ENCODE data around the gene NR4A1. TPM values are rescaled to one million over a fixed set of nuclear protein-coding genes. Genes with fewer than 3 reads are reported as not detected.

The NR4A1 gene
- total RNA-seq, 4 donors from 2014 or later = 31.7 to 297 (median 135) TPM

DNA sequence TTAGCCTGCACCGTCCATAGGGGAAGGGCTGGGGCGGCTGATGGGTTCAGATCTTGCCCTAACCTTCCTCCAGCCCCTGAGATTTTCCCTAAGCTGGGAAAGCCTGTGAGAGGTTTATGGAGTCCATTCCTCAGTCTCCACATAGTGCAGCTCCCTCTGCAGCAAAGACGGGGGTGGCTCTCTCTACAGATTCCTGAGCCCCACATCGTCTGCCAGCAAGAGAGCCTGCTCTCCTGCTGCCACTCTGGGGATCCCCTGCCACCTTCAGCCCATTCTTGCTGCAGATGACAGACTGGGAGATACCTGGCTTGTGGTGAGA lies 31.4 kb downstream of the NR4A1 start:
- no peak for DNase-seq
- Histone ChIP-seq H3K9me3 (no peaks in the 10 kb centered on the region), H3K27me3 (no peaks in the 10 kb centered on the region), H3K4me3 (no peak overlapping the region), H3K4me1 (peaks cover 0 to 9% of the 10 kb centered on the region in 2 donors), H3K27ac (peak overlapping the region; percentile 71 to 72), H3K36me3 (no peaks in the 10 kb centered on the region)
- TF ChIP-seq, protein P1, sequence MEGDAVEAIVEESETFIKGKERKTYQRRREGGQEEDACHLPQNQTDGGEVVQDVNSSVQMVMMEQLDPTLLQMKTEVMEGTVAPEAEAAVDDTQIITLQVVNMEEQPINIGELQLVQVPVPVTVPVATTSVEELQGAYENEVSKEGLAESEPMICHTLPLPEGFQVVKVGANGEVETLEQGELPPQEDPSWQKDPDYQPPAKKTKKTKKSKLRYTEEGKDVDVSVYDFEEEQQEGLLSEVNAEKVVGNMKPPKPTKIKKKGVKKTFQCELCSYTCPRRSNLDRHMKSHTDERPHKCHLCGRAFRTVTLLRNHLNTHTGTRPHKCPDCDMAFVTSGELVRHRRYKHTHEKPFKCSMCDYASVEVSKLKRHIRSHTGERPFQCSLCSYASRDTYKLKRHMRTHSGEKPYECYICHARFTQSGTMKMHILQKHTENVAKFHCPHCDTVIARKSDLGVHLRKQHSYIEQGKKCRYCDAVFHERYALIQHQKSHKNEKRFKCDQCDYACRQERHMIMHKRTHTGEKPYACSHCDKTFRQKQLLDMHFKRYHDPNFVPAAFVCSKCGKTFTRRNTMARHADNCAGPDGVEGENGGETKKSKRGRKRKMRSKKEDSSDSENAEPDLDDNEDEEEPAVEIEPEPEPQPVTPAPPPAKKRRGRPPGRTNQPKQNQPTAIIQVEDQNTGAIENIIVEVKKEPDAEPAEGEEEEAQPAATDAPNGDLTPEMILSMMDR (IDR thresholded peaks at IDR 0.05) = no peak
- TF ChIP-seq POLR2A (IDR thresholded peaks at IDR 0.05) = no peak
- intact Hi-C loops (cut with DNase I; ENCODE audit: low total_unique reads) = no loop called here

DNA sequence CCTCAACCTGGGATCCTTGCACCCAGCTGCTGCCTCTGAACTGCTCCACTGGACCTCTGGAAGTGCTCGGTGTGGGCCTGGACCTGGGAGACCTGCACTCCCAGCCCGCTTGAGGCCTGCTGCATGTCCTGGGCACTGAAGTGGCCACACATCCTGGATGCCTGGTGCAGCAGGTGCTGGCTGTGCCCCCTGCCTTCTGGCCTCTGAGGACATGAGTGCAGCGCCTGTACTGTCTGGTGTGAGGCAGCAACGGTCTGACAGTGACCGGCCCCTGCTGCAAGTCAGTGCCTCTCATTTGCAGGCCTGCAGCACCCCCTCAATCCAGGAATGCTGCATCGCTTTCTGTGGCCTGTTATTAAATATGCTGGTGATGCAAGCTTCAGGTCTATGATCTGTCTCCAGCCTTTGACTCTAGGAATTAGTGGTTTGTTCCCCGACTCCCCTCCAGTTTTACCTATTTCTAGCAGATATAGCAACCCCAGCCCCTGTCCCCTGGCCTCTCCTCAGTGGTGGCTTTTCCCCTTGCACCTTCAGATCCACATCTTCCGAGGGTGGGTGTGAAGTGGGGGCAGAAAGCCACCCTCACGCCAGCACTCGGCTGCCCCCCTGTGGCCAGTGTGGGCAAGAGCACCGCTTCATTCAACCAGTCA lies 31.9 kb downstream of the NR4A1 start:
- H3K4me1 ChIP-seq = peaks cover 0 to 9% of the 10 kb centered on the region in 2 donors
- no peaks in the 10 kb centered on the region for H3K9me3 ChIP-seq
- H3K27me3 ChIP-seq = no peaks in the 10 kb centered on the region
- H3K27ac ChIP-seq = peak overlapping the region; percentile 71 to 72
- H3K4me3 ChIP-seq = no peak overlapping the region
- intact Hi-C loops (cut with DNase I; ENCODE audit: low total_unique reads) = loop anchor here (1.0 kb wide), 1 partner anchor 58 kb away; no protein-coding TSS in a partner anchor
- peak in 1 of 2 donors; percentile 69 for DNase-seq
- TF ChIP-seq, protein P1 (IDR thresholded peaks at IDR 0.05) = peak; percentile 96 to 98 (median 96)
- TF ChIP-seq POLR2A (IDR thresholded peaks at IDR 0.05) = no peak
- no peaks in the 10 kb centered on the region for H3K36me3 ChIP-seq

DNA sequence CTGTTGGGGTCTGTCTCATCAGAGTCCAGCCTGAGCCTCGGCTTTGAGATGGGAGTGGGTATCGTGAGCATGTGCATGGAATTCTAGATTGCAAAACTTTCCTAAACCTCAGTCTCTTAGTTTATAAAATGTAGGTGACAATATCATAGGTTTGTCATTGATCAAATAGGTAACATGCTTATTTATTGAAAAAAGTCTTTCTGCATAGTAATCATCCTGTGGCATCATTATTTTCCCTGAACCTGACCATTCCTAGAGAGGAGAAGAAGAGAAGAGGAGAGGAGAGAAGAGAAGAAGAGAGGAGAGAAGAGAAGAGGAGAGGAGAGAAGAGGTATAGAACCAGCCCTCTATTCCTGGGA lies 32.4 kb downstream of the NR4A1 start:
- no peak for TF ChIP-seq POLR2A (IDR thresholded peaks at IDR 0.05)
- TF ChIP-seq, protein P1 (IDR thresholded peaks at IDR 0.05) = no peak
- H3K9me3 ChIP-seq = no peaks in the 10 kb centered on the region
- no peaks in the 10 kb centered on the region for H3K36me3 ChIP-seq
- H3K4me3 ChIP-seq = no peak overlapping the region
- no peaks in the 10 kb centered on the region for H3K27me3 ChIP-seq
- no peak for DNase-seq
- H3K27ac ChIP-seq = peak overlapping the region in 1 of 2 donors; percentile 72
- intact Hi-C loops (cut with DNase I; ENCODE audit: low total_unique reads) = loop anchor here (1.0 kb wide), 1 partner anchor 58 kb away; no protein-coding TSS in a partner anchor
- peaks cover 0 to 9% of the 10 kb centered on the region in 2 donors for H3K4me1 ChIP-seq

GRCh38 chr12:52084491-52085231 lies 33.4 kb downstream of the NR4A1 start:
- Histone ChIP-seq H3K36me3 (no peaks in the 10 kb centered on the region), H3K9me3 (no peaks in the 10 kb centered on the region), H3K4me3 (no peak overlapping the region), H3K27ac (no peak overlapping the region), H3K4me1 (peaks cover 0 to 9% of the 10 kb centered on the region in 2 donors), H3K27me3 (no peaks in the 10 kb centered on the region)
- TF ChIP-seq, protein P1 (IDR thresholded peaks at IDR 0.05) = no peak
- no peak for TF ChIP-seq POLR2A (IDR thresholded peaks at IDR 0.05)
- DNase-seq = no peak
- intact Hi-C loops (cut with DNase I; ENCODE audit: low total_unique reads) = no loop called here

DNA sequence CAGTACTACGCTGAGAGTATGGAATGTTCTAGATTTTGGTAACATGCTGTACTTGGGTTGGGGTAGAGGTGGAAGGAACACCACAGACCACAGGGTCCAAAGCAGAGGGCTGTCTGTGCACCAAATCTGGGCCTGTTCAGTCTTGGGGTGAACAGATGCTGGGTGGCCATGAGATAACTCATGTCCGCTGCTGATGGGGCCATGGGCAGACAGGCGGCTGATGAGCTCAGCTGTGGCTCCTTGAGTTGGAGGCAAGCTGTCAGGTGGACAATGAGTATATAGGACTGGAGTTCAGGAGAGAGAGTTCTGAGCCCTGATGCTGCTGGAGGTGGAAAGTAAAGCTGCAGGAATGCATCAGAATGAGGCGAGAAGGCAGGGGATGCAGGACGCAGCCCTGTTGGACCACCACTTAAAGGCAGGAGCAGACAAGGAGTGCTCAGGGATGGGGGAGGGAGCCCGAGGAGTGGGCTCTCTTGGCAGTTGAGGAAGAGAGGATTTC lies 34.5 kb downstream of the NR4A1 start:
- no peaks in the 10 kb centered on the region for H3K9me3 ChIP-seq
- no peak for DNase-seq
- no peak for TF ChIP-seq POLR2A (IDR thresholded peaks at IDR 0.05)
- TF ChIP-seq, protein P1 (IDR thresholded peaks at IDR 0.05) = no peak
- H3K4me3 ChIP-seq = no peak overlapping the region
- no peak overlapping the region for H3K27ac ChIP-seq
- intact Hi-C loops (cut with DNase I; ENCODE audit: low total_unique reads) = no loop called here
- H3K27me3 ChIP-seq = no peaks in the 10 kb centered on the region
- no peaks in the 10 kb centered on the region for H3K36me3 ChIP-seq
- H3K4me1 ChIP-seq = peaks cover 0 to 9% of the 10 kb centered on the region in 2 donors
